HCT116 (cell line): Measurements from ENCODE around the gene FGD4. TPM values are rescaled to one million over a fixed set of nuclear protein-coding genes. Genes with fewer than 3 reads are reported as not detected.

ENCODE experiments used
- ATAC-seq: fragments of 200-7000 bp; cut with Tn5 transposase; 2 replicates; pipeline ENCODE4 v1.9.1; 2020; ENCODE audit warnings: mild to moderate bottlenecking, moderate library complexity
- BruUV-seq: library from RNA; stranded (reverse); fragments of 400-500 nt; replicated peaks from 2 replicates; lab custom pipeline; 2021; lab: Mats Ljungman, UMichigan
- CTCF ChIA-PET: fragments of 300-600 bp; sonication (Branson Sonifier 250); formaldehyde crosslinking; loops from one replicate; lab custom pipeline; 2021; ENCODE audit warnings: antibody characterized with exemption; lab: Charles Lee
- POLR2A ChIA-PET: fragments of 300-600, 350-600 bp; sonication (Branson Sonifier 250); formaldehyde crosslinking; loops from one replicate; lab custom pipeline; 2021; ENCODE audit warnings: antibody characterized with exemption; lab: Charles Lee
- RAD21 ChIA-PET, 2 experiments: fragments of 300-600 bp; sonication (Branson Sonifier 250); formaldehyde crosslinking; loops; one replicate each; lab custom pipeline; 2023; ENCODE audit warnings: low total read pairs in 2 of 2; ENCODE audit not compliant: uncharacterized antibody in 2 of 2, unreplicated experiment in 2 of 2, low non-redundant PET in 1 of 2; lab: Charles Lee
- DNase-seq: peaks from one replicate; pipeline ENCODE4 v3.0.0-alpha.2; 2010; ENCODE audit warnings: low read depth, low spot score
- H2AFZ ChIP-seq: fragments of 200-600 bp; shearing (Covaris generic), sonication (generic); 2 replicates; pipeline ENCODE4 v1.6.1; 2017; ENCODE audit warnings: low read depth, mixed run types, mixed read lengths, antibody characterized with exemption, low read length; ENCODE audit not compliant: poor library complexity, severe bottlenecking
- H3K27ac ChIP-seq: 2 replicates; pipeline ENCODE4 v1.5.1; 2012; ENCODE audit warnings: low read depth, low read length
- H3K27me3 ChIP-seq: fragments of 200-600 bp; sonication (generic); 2 replicates; pipeline ENCODE4 v1.6.1; 2016; ENCODE audit warnings: mixed run types, low read length, mixed read lengths; ENCODE audit not compliant: insufficient read depth
- H3K36me3 ChIP-seq, 2 experiments: fragments of 200-500 bp in 1 of 2; fragments of 200-600 bp in 1 of 2; sonication (Bioruptor generic) in 1 of 2; sonication (generic) in 1 of 2; 2 replicates each; pipeline versions ENCODE4 v1.5.1 to v1.6.1; 2014 to 2016; ENCODE audit warnings: low read length in 2 of 2, inconsistent platforms in 1 of 2, mixed read lengths in 1 of 2, mixed run types in 1 of 2; ENCODE audit not compliant: insufficient read depth in 2 of 2, control insufficient read depth in 1 of 2
- H3K4me1 ChIP-seq, 2 experiments: fragments of 200-600 bp in 1 of 2; sonication (generic) in 1 of 2; 2 replicates each; pipeline versions ENCODE4 v1.5.1 to v1.6.1; 2012 to 2017; ENCODE audit warnings: low read length in 2 of 2, inconsistent platforms in 1 of 2, mild to moderate bottlenecking in 1 of 2, mixed read lengths in 1 of 2, mixed run types in 1 of 2, moderate library complexity in 1 of 2; ENCODE audit not compliant: insufficient read depth in 2 of 2, control insufficient read depth in 1 of 2
- H3K4me2 ChIP-seq: fragments of 200-600 bp; sonication (generic); 2 replicates; pipeline ENCODE4 v1.6.1; 2017; ENCODE audit warnings: mixed run types, low read length, mixed read lengths
- H3K4me3 ChIP-seq, 2 experiments: fragments of 200-600 bp in 1 of 2; sonication (generic) in 1 of 2; replicated peaks in 1 of 2; 2 replicates each; pipeline ENCODE4 v1.5.1; 2011 to 2016; ENCODE audit warnings: low read length in 2 of 2, control low read depth in 1 of 2, low read depth in 1 of 2, mild to moderate bottlenecking in 1 of 2, mixed read lengths in 1 of 2, mixed run types in 1 of 2
- H3K79me2 ChIP-seq: fragments of 200-600 bp; sonication (generic); 2 replicates; pipeline ENCODE4 v1.6.1; 2017; ENCODE audit warnings: mild to moderate bottlenecking, mixed run types, low read length, moderate library complexity, mixed read lengths; ENCODE audit not compliant: insufficient read depth
- H3K9ac ChIP-seq: fragments of 200-600 bp; sonication (generic); 2 replicates; pipeline ENCODE4 v1.6.1; 2016; ENCODE audit warnings: low read length, mixed read lengths
- H3K9me2 ChIP-seq: fragments of 200-600 bp; sonication (generic), shearing (Covaris generic); 2 replicates; pipeline ENCODE4 v1.6.1; 2017; ENCODE audit warnings: mixed run types, mild to moderate bottlenecking, moderate library complexity; ENCODE audit not compliant: insufficient read depth
- H3K9me3 ChIP-seq, 2 experiments: fragments of 200-500 bp in 1 of 2; fragments of 200-600 bp in 1 of 2; sonication (Bioruptor generic) in 1 of 2; sonication (generic) in 1 of 2; 2 replicates each; pipeline ENCODE4 v1.6.1; 2014 to 2017; ENCODE audit warnings: low read length in 2 of 2, mixed read lengths in 2 of 2, inconsistent platforms in 1 of 2, low read depth in 1 of 2, mild to moderate bottlenecking in 1 of 2, mixed run types in 1 of 2, moderate library complexity in 1 of 2; ENCODE audit not compliant: control insufficient read depth in 1 of 2, insufficient read depth in 1 of 2
- H4K20me1 ChIP-seq: fragments of 200-600 bp; sonication (generic), shearing (Covaris generic); 2 replicates; pipeline ENCODE4 v1.6.1; 2017; ENCODE audit warnings: mixed run types, mild to moderate bottlenecking, moderate library complexity; ENCODE audit not compliant: insufficient read depth
- CEBPB ChIP-seq: IDR thresholded peaks from 2 replicates; pipeline ENCODE4 v1.6.1; 2012; ENCODE audit warnings: low read depth
- CTCF ChIP-seq, 3 experiments: fragments of 200-600 bp in 1 of 3; sonication (generic) in 1 of 3; IDR thresholded peaks in 2 of 3; conservative IDR thresholded peaks in 1 of 3; 2 replicates each; pipeline ENCODE4 v1.5.1; 2012 to 2017; ENCODE audit warnings: low read depth in 2 of 3, low read length in 2 of 3, antibody characterized with exemption in 1 of 3, borderline replicate concordance in 1 of 3, control low read depth in 1 of 3, mild to moderate bottlenecking in 1 of 3, mixed read lengths in 1 of 3, mixed run types in 1 of 3, moderate library complexity in 1 of 3; ENCODE audit not compliant: insufficient read depth in 1 of 3
- EZH2phosphoT487 ChIP-seq: fragments of 200-600 bp; IDR thresholded peaks from 2 replicates; pipeline ENCODE4 v1.6.1; 2018; ENCODE audit warnings: antibody characterized with exemption, borderline replicate concordance
- FOSL1 ChIP-seq: IDR thresholded peaks from 2 replicates; pipeline ENCODE4 v1.6.1; 2012; ENCODE audit warnings: low read depth
- JUND ChIP-seq: IDR thresholded peaks from 2 replicates; pipeline ENCODE4 v1.6.1; 2012
- MAX ChIP-seq: IDR thresholded peaks from 2 replicates; pipeline ENCODE4 v1.6.1; 2012
- POLR2AphosphoS5 ChIP-seq: IDR thresholded peaks from 2 replicates; pipeline ENCODE4 v1.6.1; 2011; ENCODE audit warnings: mild to moderate bottlenecking, low read depth, low read length, moderate library complexity
- SIN3A ChIP-seq: IDR thresholded peaks from 2 replicates; pipeline ENCODE4 v1.6.1; 2012; ENCODE audit warnings: low read depth
- SRF ChIP-seq: IDR thresholded peaks from 2 replicates; pipeline ENCODE4 v1.6.1; 2012; ENCODE audit warnings: low read depth
- YY1 ChIP-seq: IDR thresholded peaks from 2 replicates; pipeline ENCODE4 v1.6.1; 2011; ENCODE audit warnings: low read length, low read depth, moderate library complexity, mild to moderate bottlenecking; ENCODE audit not compliant: insufficient replicate concordance; ENCODE audit errors: extremely low read depth
- ZBTB33 ChIP-seq: IDR thresholded peaks from 2 replicates; pipeline ENCODE4 v1.6.1; 2011; ENCODE audit warnings: mild to moderate bottlenecking, low read length, moderate library complexity; ENCODE audit not compliant: insufficient replicate concordance; ENCODE audit errors: extremely low read depth
- intact Hi-C: fragments of 100-400 bp; cut with micrococcal nuclease; formaldehyde crosslinking; loops from 2 replicates; pipeline ENCODE4 v1.10.0; 2022
- total RNA-seq: library from RNA; stranded (reverse); gene quantifications from one replicate; pipeline ENCODE4 v1.2.1, GENCODE V29; 2021; ENCODE audit not compliant: unreplicated experiment

FGD4 gene
- total RNA-seq, 1 experiment from 2014 or later = 7.7 TPM

GRCh38 chr12:32508626-32509025 lies 109.3 kb downstream of the FGD4 start (continued):
- no peak for TF ChIP-seq CTCF (IDR thresholded peaks at IDR 0.05 in 2 of 3, conservative IDR thresholded peaks at IDR 0.05 in 1 of 3; ENCODE audit: borderline replicate concordance in 1 of 3, insufficient read depth in 1 of 3, low read depth in 2 of 3, low read length in 2 of 3)

GRCh38 chr12:32509328-32510091 lies 110.2 kb downstream of the FGD4 start:
- BruUV-seq = no TSS peak
- intact Hi-C loops = no loop called here

More at GRCh38 chr12:32509328-32510091, 110.2 kb downstream of the FGD4 start:
- Histone ChIP-seq H3K79me2 (no peaks in the 10 kb centered on the region), H3K4me2 (no peak overlapping the region), H2AFZ (no peak overlapping the region), H3K9me3 (no peaks in the 10 kb centered on the region), H4K20me1 (no peaks in the 10 kb centered on the region), H3K36me3 (no peaks in the 10 kb centered on the region), H3K4me3 (no peak overlapping the region), H3K27me3 (no peaks in the 10 kb centered on the region), H3K9me2 (no peaks in the 10 kb centered on the region), H3K27ac (no peak overlapping the region), H3K4me1 (no peaks in the 10 kb centered on the region), H3K9ac (no peak overlapping the region)
- ATAC-seq (no peak), DNase-seq (no peak)
- ChIA-PET CTCF (no interaction called here), POLR2A (no interaction called here), RAD21 (no interaction called here)
- TF ChIP-seq FOSL1 (no peak), YY1 (no peak), ZBTB33 (no peak), CTCF (IDR thresholded peaks at IDR 0.05 in 2 of 3, conservative IDR thresholded peaks at IDR 0.05 in 1 of 3; ENCODE audit: borderline replicate concordance in 1 of 3, insufficient read depth in 1 of 3, low read depth in 2 of 3, low read length in 2 of 3) (no peak), POLR2AphosphoS5 (no peak), SIN3A (no peak), SRF (no peak), CEBPB (no peak), JUND (no peak), EZH2phosphoT487 (no peak), MAX (no peak)
